GM18870 (cell line): Measurements from ENCODE around the gene NKAPL.
A peak's percentile ranks its signal among the peaks of the same experiment; 100 is the strongest.

ENCODE experiments used
- ATAC-seq: cut with Tn5 transposase; IDR thresholded peaks from one replicate; pipeline ENCODE4 v1.9.1; 2021; ENCODE audit warnings: moderate library complexity; ENCODE audit not compliant: unreplicated experiment

Gene NKAPL

DNA sequence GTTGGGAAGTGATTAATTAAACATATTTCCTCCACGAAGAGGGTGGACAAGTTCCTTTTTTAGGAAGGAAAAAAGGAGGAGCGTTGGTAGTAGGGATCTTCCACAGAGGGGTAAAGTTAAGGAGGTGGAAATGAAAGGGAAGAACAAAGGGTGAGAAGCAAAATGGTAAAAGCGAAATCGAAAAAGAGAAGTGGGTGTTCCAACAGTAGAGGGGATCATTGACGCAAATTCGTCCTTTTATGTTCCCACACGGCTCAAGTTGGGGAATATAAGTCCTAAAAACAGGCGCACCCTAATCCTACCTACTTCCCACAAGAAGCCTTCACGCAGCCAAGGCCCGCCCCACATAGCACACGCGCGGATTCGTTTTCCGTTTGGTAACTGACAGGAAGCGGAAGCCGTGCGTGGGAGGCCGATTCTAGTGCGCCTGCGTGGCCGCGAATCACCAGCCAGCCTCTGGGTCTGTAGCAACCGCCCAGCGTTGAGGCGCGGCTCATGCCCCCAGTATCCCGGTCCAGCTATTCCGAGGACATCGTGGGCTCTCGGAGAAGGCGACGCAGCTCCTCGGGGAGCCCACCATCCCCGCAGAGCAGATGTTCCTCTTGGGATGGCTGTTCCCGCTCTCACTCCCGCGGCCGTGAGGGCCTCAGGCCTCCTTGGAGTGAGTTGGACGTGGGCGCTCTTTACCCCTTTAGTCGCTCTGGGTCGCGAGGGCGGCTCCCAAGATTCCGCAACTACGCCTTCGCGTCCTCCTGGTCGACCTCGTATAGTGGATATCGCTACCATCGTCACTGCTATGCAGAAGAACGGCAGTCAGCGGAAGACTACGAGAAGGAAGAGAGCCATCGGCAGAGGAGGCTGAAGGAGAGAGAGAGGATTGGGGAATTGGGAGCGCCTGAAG, at the start of gene NKAPL:
TSS of gene NKAPL (plus strand) at position 421 of the 901 bp plus-strand sequence. CDS start at position 496, 75 bp downstream.
- no peak for ATAC-seq

DNA sequence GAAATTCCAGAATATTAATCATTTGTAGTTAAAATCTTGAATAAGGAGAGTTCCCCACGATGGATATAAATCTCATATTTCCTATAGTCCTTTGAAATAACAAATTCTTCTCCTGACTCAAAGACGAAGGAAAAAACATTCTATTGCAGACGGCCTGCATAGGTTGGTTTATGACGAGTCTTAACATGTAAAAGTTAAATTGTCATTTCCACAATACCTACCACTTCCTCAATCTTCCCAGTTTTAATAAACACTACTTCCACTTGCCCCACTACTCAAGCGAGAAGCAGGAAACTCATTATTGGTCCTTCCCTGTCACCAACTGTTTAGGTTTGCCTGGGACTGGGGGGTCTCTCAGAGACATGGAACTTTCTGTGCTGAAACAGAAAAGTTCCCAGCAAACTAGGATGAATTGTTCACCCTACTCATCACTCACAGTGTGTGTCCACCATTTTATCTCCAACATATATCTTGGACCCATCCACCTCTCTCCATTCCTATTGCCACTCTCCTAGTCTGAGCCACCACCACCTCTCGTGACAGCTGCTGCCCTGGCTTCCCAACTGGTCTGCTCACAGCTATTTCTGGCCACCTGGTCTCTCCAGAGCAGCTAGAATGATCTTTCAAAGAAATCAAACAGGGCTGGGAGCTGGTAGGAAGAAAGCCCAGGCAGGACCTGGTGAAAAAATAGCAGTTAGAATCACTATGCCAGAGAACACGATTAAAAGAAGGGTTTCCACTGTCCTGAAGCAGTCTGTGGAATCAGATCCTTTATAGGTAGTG, 49.2 kb upstream of the NKAPL start:
- ATAC-seq = no peak

GRCh38 chr6:28211840-28212509, 47.1 kb upstream of the NKAPL start:
- peak; percentile 25 for ATAC-seq

DNA sequence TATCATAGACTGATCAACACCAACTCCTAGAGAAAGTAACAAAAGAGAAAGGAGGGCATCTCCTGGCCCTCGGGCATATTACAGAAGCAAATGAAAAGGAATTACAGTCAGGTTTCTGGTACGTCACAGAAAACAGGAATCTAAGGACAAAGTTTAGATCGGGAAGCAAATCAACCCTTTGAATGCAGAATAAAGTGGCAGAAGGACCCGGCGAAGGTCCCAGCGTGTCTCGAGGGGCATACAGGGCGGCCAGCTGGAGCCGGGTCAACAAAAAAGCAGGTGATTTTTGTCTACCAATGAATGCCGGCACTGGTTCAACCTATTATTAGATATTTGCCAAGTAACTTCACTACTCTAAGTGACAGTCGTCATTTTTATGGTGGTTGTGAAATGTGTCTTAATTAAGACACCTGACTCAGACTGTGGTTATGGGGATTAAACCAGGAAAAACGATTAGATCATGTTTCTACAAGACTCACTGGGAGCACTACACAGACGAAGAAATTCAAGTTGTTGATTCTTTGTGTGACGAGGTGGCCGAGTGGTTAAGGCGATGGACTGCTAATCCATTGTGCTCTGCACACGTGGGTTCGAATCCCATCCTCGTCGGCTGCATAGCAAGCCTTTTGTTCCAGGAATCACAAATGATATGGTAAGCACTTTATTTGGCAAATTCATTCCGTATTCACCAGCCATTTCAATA, 46.4 kb upstream of the NKAPL start:
- ATAC-seq = peak; percentile 38

DNA sequence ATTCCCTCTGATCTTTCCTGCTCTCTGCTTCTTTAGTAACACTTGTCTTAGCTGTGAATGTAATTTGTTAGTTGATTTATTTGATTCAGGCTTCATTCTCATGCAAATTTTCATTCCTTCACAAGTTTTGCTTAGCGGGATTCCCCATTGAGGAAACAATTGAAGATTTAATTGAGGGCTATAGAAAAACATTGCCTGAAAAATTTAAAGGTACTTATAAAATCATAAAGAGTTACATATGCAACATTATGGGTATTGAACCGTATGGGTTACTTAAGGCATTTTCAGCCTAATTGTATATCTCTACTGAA, 45.9 kb upstream of the NKAPL start:
- ATAC-seq = no peak

- ATAC-seq = no peak
These were observed 43.7 kb upstream of the NKAPL start for GRCh38 chr6:28215425-28215824.

- ATAC-seq = no peak
These were observed 41.2 kb upstream of the NKAPL start for GRCh38 chr6:28217890-28218289.

GRCh38 chr6:28218312-28219248, 40.5 kb upstream of the NKAPL start:
- no peak for ATAC-seq

DNA sequence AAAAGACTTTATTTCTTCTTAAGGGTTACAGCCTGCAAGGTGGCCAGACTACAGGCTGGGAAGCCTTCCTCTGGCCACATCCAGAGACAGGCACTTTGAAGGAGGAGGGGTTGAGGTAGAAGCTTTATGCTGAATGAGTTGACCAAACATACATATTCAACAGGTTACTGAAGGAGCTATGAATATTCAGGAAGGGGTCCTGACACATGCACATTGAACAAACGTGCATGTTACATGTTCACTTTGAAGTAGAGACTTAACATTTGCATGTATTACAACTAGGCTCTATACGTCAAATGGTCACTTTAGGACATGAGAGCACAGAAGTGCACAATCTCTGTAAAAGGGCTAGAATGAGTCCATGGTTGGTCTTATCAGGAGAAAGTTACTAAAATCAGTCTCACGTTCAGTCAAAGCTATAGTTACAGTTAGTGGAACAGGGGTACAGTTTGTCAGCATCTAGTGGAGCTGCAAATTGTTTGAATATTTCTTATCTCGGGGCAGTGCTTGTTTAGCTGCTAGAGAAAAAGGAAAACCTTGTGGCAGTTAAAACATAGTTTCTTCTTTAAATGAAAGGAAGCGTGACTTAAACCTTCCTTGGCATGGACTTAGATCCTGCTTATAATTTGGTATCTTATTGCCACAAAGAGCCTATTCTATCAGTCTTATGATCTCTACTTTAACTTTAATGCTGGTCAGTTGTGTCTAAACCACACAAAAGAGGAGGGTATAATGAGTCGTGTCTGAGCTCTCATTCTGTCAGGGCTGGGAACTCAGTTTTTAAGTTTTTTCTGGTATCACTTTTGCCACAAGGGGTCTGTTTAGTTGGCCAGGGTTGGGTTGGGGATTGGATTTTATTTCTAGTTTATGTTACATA, 38.6 kb upstream of the NKAPL start:
- ATAC-seq = no peak

- ATAC-seq = no peak
These were observed 34.7 kb upstream of the NKAPL start for GRCh38 chr6:28224131-28225055.

DNA sequence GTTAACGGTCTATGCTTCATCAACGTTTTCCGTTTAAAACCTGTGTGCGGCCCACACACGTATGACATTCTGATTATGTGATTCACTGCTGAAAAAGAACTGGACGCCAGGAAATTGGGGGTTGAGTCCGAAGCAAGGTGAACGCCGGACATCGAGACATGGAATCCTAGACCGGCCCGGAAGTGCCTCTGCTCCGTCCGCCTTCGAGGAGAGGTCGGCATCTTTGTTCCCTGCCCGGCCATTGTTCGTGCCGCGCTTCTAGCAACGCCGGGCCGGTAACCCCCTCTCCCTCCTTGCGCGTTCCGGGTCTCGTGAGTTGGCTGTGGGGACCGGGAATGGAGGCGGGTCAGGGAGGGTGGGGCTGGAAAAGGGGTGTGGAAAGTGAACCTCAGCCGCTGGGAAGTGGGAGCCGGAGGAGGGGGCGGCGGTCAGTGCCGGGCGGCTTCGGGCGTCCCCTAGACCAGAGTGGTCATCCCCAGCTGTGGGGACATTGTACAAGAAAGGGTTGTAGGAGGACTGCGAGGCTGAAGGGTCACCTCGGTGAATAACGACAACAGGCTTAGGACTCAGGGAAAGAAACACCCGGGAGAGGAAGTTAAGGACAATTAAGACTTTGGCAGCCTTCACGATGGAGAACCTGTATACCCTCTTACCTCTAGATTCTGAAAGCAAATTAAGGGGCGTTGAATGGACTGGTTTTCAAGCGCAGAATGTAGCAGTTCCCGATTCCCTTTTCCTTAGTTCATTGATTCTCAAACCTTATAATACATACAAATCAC, 33.9 kb upstream of the NKAPL start, which contains the start of gene ZSCAN9:
TSS of gene ZSCAN9 (plus strand) at position 220 of the 779 bp plus-strand sequence. CDS start 1,810 bp downstream, outside the sequence.
- ATAC-seq = no peak

DNA sequence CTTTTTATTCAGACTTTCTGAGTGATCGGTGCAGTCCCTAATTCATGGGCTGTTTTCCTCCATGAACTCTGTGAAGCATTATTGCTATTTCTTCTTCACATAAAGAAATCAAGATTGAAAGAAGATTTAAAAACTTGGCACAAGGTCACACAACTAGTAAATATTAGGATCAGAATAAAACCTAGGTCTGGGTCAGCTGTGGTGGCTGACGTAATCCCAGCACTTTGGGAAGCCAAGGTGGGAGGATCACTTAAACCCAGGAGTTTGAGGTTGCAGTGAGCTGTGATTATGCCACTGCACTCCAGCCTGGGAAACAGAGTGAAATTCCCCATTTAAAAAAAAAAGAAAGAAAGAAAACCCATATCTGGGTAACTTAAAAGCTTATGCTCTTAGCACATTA, 32.6 kb upstream of the NKAPL start:
- ATAC-seq = no peak

GRCh38 chr6:28232785-28233184, 26.3 kb upstream of the NKAPL start:
- ATAC-seq = no peak

- ATAC-seq = no peak
These were observed 23.1 kb upstream of the NKAPL start for GRCh38 chr6:28235912-28236452.

GRCh38 chr6:28239636-28240035, 19.5 kb upstream of the NKAPL start:
- ATAC-seq = no peak

GRCh38 chr6:28240471-28240870, 18.6 kb upstream of the NKAPL start:
- no peak for ATAC-seq

GRCh38 chr6:28243946-28244345, 15.2 kb upstream of the NKAPL start:
- ATAC-seq = no peak
